Urinary bladder (tissue), 4 donors: Measurements from ENCODE around the gene CRAMP1. TPM values are rescaled to one million over a fixed set of nuclear protein-coding genes. Genes with fewer than 3 reads are reported as not detected.

ENCODE experiments used
- DNase-seq: peaks from one replicate; pipeline ENCODE4 v3.0.0-alpha.2; 2015; ENCODE audit errors: extremely low spot score
- H3K27ac ChIP-seq: one replicate; pipeline ENCODE4 v1.5.1; 2013; ENCODE audit warnings: low read depth, mild to moderate bottlenecking, moderate library complexity
- H3K36me3 ChIP-seq: one replicate; pipeline ENCODE4 v1.6.1; 2013; ENCODE audit warnings: mild to moderate bottlenecking, moderate library complexity; ENCODE audit not compliant: insufficient read depth
- H3K4me1 ChIP-seq: one replicate; pipeline ENCODE4 v1.6.1; 2013; ENCODE audit warnings: mild to moderate bottlenecking, moderate library complexity; ENCODE audit not compliant: insufficient read depth
- H3K4me3 ChIP-seq: one replicate; pipeline ENCODE4 v1.5.1; 2013; ENCODE audit warnings: low read depth, low read length
- WGBS: extraction: QIAGEN DNeasy Blood & Tissue Kit; methylation state at CpG from one replicate; pipeline ENCODE4 v1.1.7; 2013; 5-methylcytosine and 5-hydroxymethylcytosine counted together
- polyA plus RNA-seq: library from polyadenylated mRNA; stranded (reverse); fragments of 200-250 nt; gene quantifications from one replicate; pipeline ENCODE4 v1.2.3, GENCODE V29; 2013
- total RNA-seq: library from RNA; depleted of rRNA; stranded (reverse); fragments of >200 nt; gene quantifications from one replicate; pipeline ENCODE4 v1.2.3, GENCODE V29; 2014
- donor health status: healthy with polysubstance abuse.
- donor health status: healthy.

CRAMP1 gene
- total and polyA plus RNA-seq, 2 donors, result 10.3 to 11.2 TPM

GRCh38 chr16:1677339-1677738, 65.2 kb downstream of the CRAMP1 start:
- Histone ChIP-seq H3K4me1 (peaks cover 1% of the 10 kb centered on the region), H3K4me3 (no peak overlapping the region), H3K27ac (no peak overlapping the region), H3K36me3 (peaks cover 3% of the 10 kb centered on the region)
- DNase-seq, result no peak
- 88% methylated on average over 18 of the region's 18 CpGs for WGBS

GRCh38 chr16:1677942-1678499, 65.9 kb downstream of the CRAMP1 start, which contains the start of gene JPT2:
Gene JPT2, plus strand, starts transcription at chr16:1678279. Its CDS starts 34 bp downstream, at chr16:1678313.
- 1% methylated on average over 79 of the region's 79 CpGs for WGBS
- peak; percentile 84 for DNase-seq
- peak within 1 kb of the TSS; percentile 67 for H3K27ac ChIP-seq
- peaks cover 1% of the 10 kb centered on the region for H3K4me1 ChIP-seq
- H3K36me3 ChIP-seq, result no peaks in the 10 kb centered on the region
- peak within 1 kb of the TSS; percentile 79 for H3K4me3 ChIP-seq

GRCh38 chr16:1678500-1679098, 66.4 kb downstream of the CRAMP1 start:
- DNase-seq, result no peak
- no peaks in the 10 kb centered on the region for H3K36me3 ChIP-seq
- peak overlapping the region; percentile 67 for H3K27ac ChIP-seq
- 1% methylated on average over 45 of the region's 45 CpGs for WGBS
- H3K4me1 ChIP-seq, result peaks cover 1% of the 10 kb centered on the region
- peak overlapping the region; percentile 79 for H3K4me3 ChIP-seq

GRCh38 chr16:1680361-1680760, 68.2 kb downstream of the CRAMP1 start:
- Histone ChIP-seq H3K4me3 (no peak overlapping the region), H3K36me3 (no peaks in the 10 kb centered on the region), H3K4me1 (peaks cover 1% of the 10 kb centered on the region), H3K27ac (no peak overlapping the region)
- WGBS, result 91% methylated on average over 14 of the region's 14 CpGs
- DNase-seq, result no peak

- H3K27ac ChIP-seq, result no peak overlapping the region
- no peak for DNase-seq
- peaks cover 1% of the 10 kb centered on the region for H3K4me1 ChIP-seq
- no peak overlapping the region for H3K4me3 ChIP-seq
- WGBS, result 91% methylated on average over 10 of the region's 10 CpGs
- no peaks in the 10 kb centered on the region for H3K36me3 ChIP-seq
Observed at GRCh38 chr16:1681032-1681431, 68.9 kb downstream of the CRAMP1 start.

- H3K36me3 ChIP-seq, result no peaks in the 10 kb centered on the region
- no peak overlapping the region for H3K4me3 ChIP-seq
- no peak for DNase-seq
- no peak overlapping the region for H3K27ac ChIP-seq
- H3K4me1 ChIP-seq, result no peaks in the 10 kb centered on the region
- 88% methylated on average over 17 of the region's 17 CpGs for WGBS
Observed at GRCh38 chr16:1687427-1688316, 75.5 kb downstream of the CRAMP1 start.

GRCh38 chr16:1688807-1689560, 76.8 kb downstream of the CRAMP1 start:
- DNase-seq, result no peak
- no peaks in the 10 kb centered on the region for H3K4me1 ChIP-seq
- H3K4me3 ChIP-seq, result no peak overlapping the region
- 83% methylated on average over 10 of the region's 10 CpGs for WGBS
- H3K27ac ChIP-seq, result no peak overlapping the region
- no peaks in the 10 kb centered on the region for H3K36me3 ChIP-seq

GRCh38 chr16:1689853-1690252, 77.7 kb downstream of the CRAMP1 start:
- no peak for DNase-seq
- Histone ChIP-seq H3K4me3 (no peak overlapping the region), H3K36me3 (no peaks in the 10 kb centered on the region), H3K4me1 (no peaks in the 10 kb centered on the region), H3K27ac (no peak overlapping the region)
- WGBS, result 88% methylated on average over 13 of the region's 13 CpGs

- no peaks in the 10 kb centered on the region for H3K4me1 ChIP-seq
- no peak for DNase-seq
- H3K4me3 ChIP-seq, result no peak overlapping the region
- WGBS, result 85% methylated on average over 1 of the region's 1 CpG
- no peaks in the 10 kb centered on the region for H3K36me3 ChIP-seq
- H3K27ac ChIP-seq, result no peak overlapping the region
Observed at GRCh38 chr16:1690810-1691209, 78.7 kb downstream of the CRAMP1 start.

GRCh38 chr16:1691276-1691675, 79.1 kb downstream of the CRAMP1 start:
- Histone ChIP-seq H3K36me3 (no peaks in the 10 kb centered on the region), H3K4me1 (no peaks in the 10 kb centered on the region), H3K4me3 (no peak overlapping the region), H3K27ac (no peak overlapping the region)
- no peak for DNase-seq

GRCh38 chr16:1691956-1692355, 79.8 kb downstream of the CRAMP1 start:
- Histone ChIP-seq H3K36me3 (no peaks in the 10 kb centered on the region), H3K4me3 (no peak overlapping the region)

GRCh38 chr16:1696863-1697262, 84.7 kb downstream of the CRAMP1 start:
- Histone ChIP-seq H3K36me3 (peaks cover 7% of the 10 kb centered on the region), H3K4me3 (no peak overlapping the region), H3K4me1 (no peaks in the 10 kb centered on the region), H3K27ac (no peak overlapping the region)
- DNase-seq, result no peak
- WGBS, result 98% methylated on average over 5 of the region's 5 CpGs

More at GRCh38 chr16:1691956-1692355, 79.8 kb downstream of the CRAMP1 start:
- H3K4me1 ChIP-seq, result no peaks in the 10 kb centered on the region
- H3K27ac ChIP-seq, result no peak overlapping the region
- no peak for DNase-seq
- WGBS, result 91% methylated on average over 21 of the region's 21 CpGs

- WGBS, result 88% methylated on average over 10 of the region's 10 CpGs
- Histone ChIP-seq H3K4me1 (no peaks in the 10 kb centered on the region), H3K36me3 (peaks cover 7% of the 10 kb centered on the region), H3K27ac (no peak overlapping the region), H3K4me3 (no peak overlapping the region)
- DNase-seq, result no peak
Observed at GRCh38 chr16:1698680-1699079, 86.5 kb downstream of the CRAMP1 start.
